Skeletal muscle tissue (tissue), 4 donors: ENCODE results near the gene PTPN2. TPM values are rescaled to one million over a fixed set of nuclear protein-coding genes. Genes with fewer than 3 reads are reported as not detected.

ENCODE experiments used
- H3K27ac ChIP-seq: one replicate; pipeline ENCODE4 v1.7.0; 2013; ENCODE audit warnings: mild to moderate bottlenecking, low read depth, low read length, inconsistent platforms
- H3K27me3 ChIP-seq, 3 donors: one replicate each; pipeline ENCODE4 v1.7.0; 2013; ENCODE audit warnings: low read length in 3 of 3; ENCODE audit not compliant: control insufficient read depth in 3 of 3, insufficient read depth in 3 of 3
- H3K36me3 ChIP-seq, 3 donors: one replicate each; pipeline ENCODE4 v1.7.0; 2013; ENCODE audit warnings: low read length in 3 of 3; ENCODE audit not compliant: control insufficient read depth in 3 of 3, insufficient read depth in 3 of 3
- H3K4me1 ChIP-seq, 3 donors: one replicate each; pipeline ENCODE4 v1.7.0; 2013; ENCODE audit warnings: low read length in 3 of 3, mild to moderate bottlenecking in 3 of 3; ENCODE audit not compliant: control insufficient read depth in 3 of 3, insufficient read depth in 3 of 3
- H3K4me3 ChIP-seq, 3 donors: one replicate each; pipeline ENCODE4 v1.7.0; 2013; ENCODE audit warnings: low read length in 3 of 3
- H3K9ac ChIP-seq, 3 donors: one replicate each; pipeline ENCODE4 v1.7.0; 2013; ENCODE audit warnings: low read length in 3 of 3, mild to moderate bottlenecking in 3 of 3, moderate library complexity in 2 of 3, low read depth in 1 of 3
- H3K9me3 ChIP-seq, 3 donors: one replicate each; pipeline ENCODE4 v1.7.0; 2013; ENCODE audit warnings: low read length in 3 of 3; ENCODE audit not compliant: control insufficient read depth in 3 of 3
- total RNA-seq: library from RNA; depleted of rRNA; stranded (reverse); fragments of >200 nt; gene quantifications from one replicate; pipeline ENCODE4 v1.2.3, GENCODE V29; 2014
- donor health status: Osteomylitis.

The PTPN2 gene
- total RNA-seq, 1 donor from 2014 or later = 17.2 TPM

- Histone ChIP-seq H3K4me1 (no peaks in the 10 kb centered on the region), H3K27ac (no peak overlapping the region), H3K9ac (no peak overlapping the region), H3K27me3 (no peaks in the 10 kb centered on the region), H3K36me3 (peaks cover 7 to 16% (median 12%) of the 10 kb centered on the region in 3 donors), H3K9me3 (no peaks in the 10 kb centered on the region), H3K4me3 (no peak overlapping the region)
Measured at GRCh38 chr18:12816451-12816850, 67.6 kb downstream of the PTPN2 start.

GRCh38 chr18:12811191-12811950 is 72.7 kb downstream of the PTPN2 start:
- Histone ChIP-seq H3K4me3 (no peak overlapping the region), H3K27ac (no peak overlapping the region), H3K4me1 (no peaks in the 10 kb centered on the region), H3K9me3 (no peaks in the 10 kb centered on the region), H3K27me3 (no peaks in the 10 kb centered on the region), H3K36me3 (peaks cover 8 to 16% (median 13%) of the 10 kb centered on the region in 3 donors), H3K9ac (no peak overlapping the region)

GRCh38 chr18:12803069-12803936 is 80.7 kb downstream of the PTPN2 start:
- Histone ChIP-seq H3K9ac (no peak overlapping the region), H3K9me3 (peaks cover 0 to 2% (median 0%) of the 10 kb centered on the region in 3 donors), H3K36me3 (peaks cover 0 to 11% (median 7%) of the 10 kb centered on the region in 3 donors), H3K27me3 (no peaks in the 10 kb centered on the region), H3K27ac (no peak overlapping the region), H3K4me3 (no peak overlapping the region), H3K4me1 (no peaks in the 10 kb centered on the region)

- H3K36me3 ChIP-seq = peaks cover 2 to 13% (median 7%) of the 10 kb centered on the region in 3 donors
- H3K9ac ChIP-seq = no peak overlapping the region
- peaks cover 0 to 2% (median 0%) of the 10 kb centered on the region in 3 donors for H3K9me3 ChIP-seq
Measured at GRCh38 chr18:12802538-12802937, 81.5 kb downstream of the PTPN2 start.

GRCh38 chr18:12796448-12796847 is 87.6 kb downstream of the PTPN2 start:
- Histone ChIP-seq H3K9ac (no peak overlapping the region), H3K9me3 (no peaks in the 10 kb centered on the region), H3K27me3 (no peaks in the 10 kb centered on the region), H3K27ac (no peak overlapping the region), H3K4me1 (no peaks in the 10 kb centered on the region), H3K4me3 (no peak overlapping the region), H3K36me3 (peaks cover 2 to 18% (median 13%) of the 10 kb centered on the region in 3 donors)

More at GRCh38 chr18:12802538-12802937, 81.5 kb downstream of the PTPN2 start:
- no peaks in the 10 kb centered on the region for H3K4me1 ChIP-seq
- no peaks in the 10 kb centered on the region for H3K27me3 ChIP-seq
- H3K4me3 ChIP-seq = no peak overlapping the region
- no peak overlapping the region for H3K27ac ChIP-seq

GRCh38 chr18:12791610-12792009 is 92.4 kb downstream of the PTPN2 start:
- H3K27me3 ChIP-seq = no peaks in the 10 kb centered on the region
- no peak overlapping the region for H3K4me3 ChIP-seq
- no peaks in the 10 kb centered on the region for H3K4me1 ChIP-seq
- H3K36me3 ChIP-seq = peaks cover 0 to 8% (median 7%) of the 10 kb centered on the region in 3 donors
- H3K9ac ChIP-seq = no peak overlapping the region
- H3K9me3 ChIP-seq = no peaks in the 10 kb centered on the region
- H3K27ac ChIP-seq = no peak overlapping the region

- H3K27me3 ChIP-seq = no peaks in the 10 kb centered on the region
- no peak overlapping the region for H3K4me3 ChIP-seq
- no peaks in the 10 kb centered on the region for H3K9me3 ChIP-seq
- H3K9ac ChIP-seq = no peak overlapping the region
- H3K27ac ChIP-seq = no peak overlapping the region
- no peaks in the 10 kb centered on the region for H3K4me1 ChIP-seq
- H3K36me3 ChIP-seq = peaks cover 0 to 2% (median 0%) of the 10 kb centered on the region in 3 donors
Measured at GRCh38 chr18:12786669-12787068, 97.4 kb downstream of the PTPN2 start.

GRCh38 chr18:12783524-12783923 is 100.5 kb downstream of the PTPN2 start:
- peaks cover 0 to 2% (median 0%) of the 10 kb centered on the region in 3 donors for H3K9me3 ChIP-seq
- H3K27me3 ChIP-seq = no peaks in the 10 kb centered on the region
- H3K9ac ChIP-seq = no peak overlapping the region
- H3K4me3 ChIP-seq = no peak overlapping the region
- no peaks in the 10 kb centered on the region for H3K4me1 ChIP-seq
- H3K27ac ChIP-seq = no peak overlapping the region
- H3K36me3 ChIP-seq = no peaks in the 10 kb centered on the region

GRCh38 chr18:12782521-12782920 is 101.5 kb downstream of the PTPN2 start:
- H3K4me1 ChIP-seq = no peaks in the 10 kb centered on the region
- no peak overlapping the region for H3K4me3 ChIP-seq
- H3K27ac ChIP-seq = no peak overlapping the region
- no peak overlapping the region for H3K9ac ChIP-seq
- H3K27me3 ChIP-seq = no peaks in the 10 kb centered on the region
- H3K9me3 ChIP-seq = peaks cover 0 to 4% (median 0%) of the 10 kb centered on the region in 3 donors
- H3K36me3 ChIP-seq = no peaks in the 10 kb centered on the region

GRCh38 chr18:12779456-12779855 is 104.6 kb downstream of the PTPN2 start:
- no peaks in the 10 kb centered on the region for H3K4me1 ChIP-seq
- peaks cover 0 to 4% (median 0%) of the 10 kb centered on the region in 3 donors for H3K9me3 ChIP-seq
- no peak overlapping the region for H3K4me3 ChIP-seq
- no peaks in the 10 kb centered on the region for H3K36me3 ChIP-seq
- H3K9ac ChIP-seq = no peak overlapping the region
- H3K27ac ChIP-seq = no peak overlapping the region
- H3K27me3 ChIP-seq = no peaks in the 10 kb centered on the region
